ENCODE measurements around the gene LMTK3.
A peak's percentile ranks its signal among the peaks of the same experiment; 100 is the strongest.

Gene LMTK3

DNA sequence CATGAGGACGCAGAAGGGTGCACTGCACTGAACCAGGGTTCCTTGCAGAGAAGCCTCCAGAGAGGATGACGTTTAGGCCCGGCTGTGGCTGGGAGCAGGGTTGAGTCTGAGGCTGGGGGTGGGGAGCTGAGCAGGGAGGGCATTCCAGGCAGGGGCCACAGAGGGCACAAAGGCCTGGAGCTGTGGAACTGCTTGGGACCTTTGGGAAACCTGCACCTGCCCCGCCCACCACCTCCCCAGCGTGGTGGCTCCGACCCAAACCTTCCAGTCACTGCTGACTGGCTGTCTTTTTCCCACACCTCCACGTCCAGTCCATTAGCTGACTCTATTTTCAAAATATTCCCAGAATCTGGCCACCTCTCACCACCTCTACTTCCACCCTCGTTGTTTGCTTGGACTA, 4.9 kb upstream of the LMTK3 start:
- Histone ChIP-seq H3K4me3 (ENCODE audit: low read length) (no peak overlapping the region), H4K20me1 (ENCODE audit: control insufficient read depth, insufficient read depth, low read depth, low read length) (peaks cover 2% of the 10 kb centered on the region; the same call in 1 of the 2 replicates), H3K4me2 (ENCODE audit: low read length) (no peak overlapping the region), H3K27me3 (ENCODE audit: control insufficient read depth, low read length) (peaks cover 9% of the 10 kb centered on the region), H3F3A (ENCODE audit: control insufficient read depth, insufficient read depth) (peaks cover 16% of the 10 kb centered on the region), H3K9me3 (ENCODE audit: control insufficient read depth, insufficient read depth, low read length) (no peaks in the 10 kb centered on the region), H3K79me2 (ENCODE audit: control insufficient read depth, low read length) (no peaks in the 10 kb centered on the region), H3K9me2 (replicated peaks; ENCODE audit: control insufficient read depth, low read length) (no peaks in the 10 kb centered on the region), H3K27ac (ENCODE audit: low read depth, low read length) (no peak overlapping the region), H3K4me1 (ENCODE audit: control insufficient read depth, low read length) (peaks cover 21% of the 10 kb centered on the region), H3K36me3 (ENCODE audit: control insufficient read depth, low read length) (no peaks in the 10 kb centered on the region)
- TF ChIP-seq EZH2phosphoT487 (IDR thresholded peaks at IDR 0.05; ENCODE audit: borderline replicate concordance, low read length) = no peak
- TF ChIP-seq, protein P1, sequence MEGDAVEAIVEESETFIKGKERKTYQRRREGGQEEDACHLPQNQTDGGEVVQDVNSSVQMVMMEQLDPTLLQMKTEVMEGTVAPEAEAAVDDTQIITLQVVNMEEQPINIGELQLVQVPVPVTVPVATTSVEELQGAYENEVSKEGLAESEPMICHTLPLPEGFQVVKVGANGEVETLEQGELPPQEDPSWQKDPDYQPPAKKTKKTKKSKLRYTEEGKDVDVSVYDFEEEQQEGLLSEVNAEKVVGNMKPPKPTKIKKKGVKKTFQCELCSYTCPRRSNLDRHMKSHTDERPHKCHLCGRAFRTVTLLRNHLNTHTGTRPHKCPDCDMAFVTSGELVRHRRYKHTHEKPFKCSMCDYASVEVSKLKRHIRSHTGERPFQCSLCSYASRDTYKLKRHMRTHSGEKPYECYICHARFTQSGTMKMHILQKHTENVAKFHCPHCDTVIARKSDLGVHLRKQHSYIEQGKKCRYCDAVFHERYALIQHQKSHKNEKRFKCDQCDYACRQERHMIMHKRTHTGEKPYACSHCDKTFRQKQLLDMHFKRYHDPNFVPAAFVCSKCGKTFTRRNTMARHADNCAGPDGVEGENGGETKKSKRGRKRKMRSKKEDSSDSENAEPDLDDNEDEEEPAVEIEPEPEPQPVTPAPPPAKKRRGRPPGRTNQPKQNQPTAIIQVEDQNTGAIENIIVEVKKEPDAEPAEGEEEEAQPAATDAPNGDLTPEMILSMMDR (IDR thresholded peaks at IDR 0.05; ENCODE audit: low read depth, low read length, poor library complexity, severe bottlenecking) = no peak

DNA sequence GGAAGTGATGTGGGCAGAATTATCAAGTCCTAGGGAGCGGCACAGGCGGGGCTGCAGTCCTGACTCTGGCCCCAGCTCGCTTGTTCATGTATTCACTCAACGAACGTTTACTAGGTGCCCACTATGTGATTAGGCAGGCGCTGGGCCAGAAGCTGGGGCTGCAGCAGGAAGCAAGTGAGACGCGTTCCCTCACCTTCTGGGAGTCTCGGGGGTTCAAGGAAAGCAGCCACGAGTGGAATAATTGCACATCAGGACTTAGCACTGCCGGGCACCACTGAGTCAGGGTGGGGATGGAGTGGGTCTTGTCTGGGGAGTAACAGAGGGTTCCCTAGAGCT, 2.5 kb upstream of the LMTK3 start:
- Histone ChIP-seq H3K27ac (ENCODE audit: low read depth, low read length) (no peak overlapping the region), H3K4me3 (ENCODE audit: low read length) (peak overlapping the region; percentile 87), H3K79me2 (ENCODE audit: control insufficient read depth, low read length) (no peaks in the 10 kb centered on the region), H3K36me3 (ENCODE audit: control insufficient read depth, low read length) (no peaks in the 10 kb centered on the region), H3K9me2 (replicated peaks; ENCODE audit: control insufficient read depth, low read length) (no peaks in the 10 kb centered on the region), H3K4me2 (ENCODE audit: low read length) (peak overlapping the region; percentile 80), H3F3A (ENCODE audit: control insufficient read depth, insufficient read depth) (peaks cover 16% of the 10 kb centered on the region), H3K27me3 (ENCODE audit: control insufficient read depth, low read length) (peaks cover 9% of the 10 kb centered on the region), H3K4me1 (ENCODE audit: control insufficient read depth, low read length) (peaks cover 32% of the 10 kb centered on the region), H4K20me1 (ENCODE audit: control insufficient read depth, insufficient read depth, low read depth, low read length) (peaks cover 2% of the 10 kb centered on the region; the same call in 1 of the 2 replicates), H3K9me3 (ENCODE audit: control insufficient read depth, insufficient read depth, low read length) (no peaks in the 10 kb centered on the region)
- TF ChIP-seq, protein P1 (IDR thresholded peaks at IDR 0.05; ENCODE audit: low read depth, low read length, poor library complexity, severe bottlenecking) = no peak
- TF ChIP-seq EZH2phosphoT487 (IDR thresholded peaks at IDR 0.05; ENCODE audit: borderline replicate concordance, low read length) = no peak

DNA sequence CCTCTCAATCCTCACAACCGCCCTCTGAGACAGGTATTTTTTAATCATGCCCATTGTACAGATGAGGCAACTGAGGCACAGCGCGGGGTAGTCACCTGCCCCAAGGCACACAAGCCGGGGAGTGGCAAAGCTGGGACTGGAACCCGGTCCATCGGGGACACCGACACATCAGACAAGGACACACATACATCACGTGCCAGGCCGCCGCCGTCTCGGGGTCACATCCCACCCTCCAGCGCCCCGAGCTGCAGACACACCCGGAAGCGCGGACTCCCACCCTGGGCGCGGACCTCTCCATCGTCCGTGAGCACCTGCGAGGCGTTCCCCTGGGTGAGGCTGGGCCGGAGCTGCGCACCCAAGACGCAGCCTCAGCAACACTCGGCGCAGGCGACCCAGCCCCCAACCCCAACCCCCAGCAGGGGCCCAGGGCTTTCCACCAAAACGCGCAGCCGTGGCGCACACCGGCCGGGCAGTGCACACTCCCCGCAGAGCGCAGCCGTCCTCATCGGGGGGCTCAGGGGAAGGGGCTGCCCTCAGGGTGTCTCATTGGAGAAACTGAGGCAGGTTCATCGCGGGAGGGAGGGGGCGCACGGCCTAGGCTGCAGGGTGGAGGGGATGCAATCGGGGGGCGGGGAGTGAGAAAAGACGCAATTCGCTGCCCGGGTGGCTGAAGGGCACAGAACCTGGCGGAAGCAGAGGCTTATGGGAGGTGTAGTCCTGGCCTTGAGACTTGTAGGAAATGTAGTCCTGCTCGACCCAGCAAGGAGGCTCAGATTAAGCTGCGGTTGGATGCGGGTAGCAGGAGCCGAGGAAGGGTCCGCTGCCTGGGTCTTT, 1.9 kb upstream of the LMTK3 start:
- Histone ChIP-seq H3K27ac (ENCODE audit: low read depth, low read length) (no peak overlapping the region; the same call in 1 of the 2 replicates), H3K9me3 (ENCODE audit: control insufficient read depth, insufficient read depth, low read length) (no peaks in the 10 kb centered on the region)

More for the DNA sequence above, 1.9 kb upstream of the LMTK3 start:
- Histone ChIP-seq H3K27me3 (ENCODE audit: control insufficient read depth, low read length) (peaks cover 9% of the 10 kb centered on the region), H3K9me2 (replicated peaks; ENCODE audit: control insufficient read depth, low read length) (no peaks in the 10 kb centered on the region), H3F3A (ENCODE audit: control insufficient read depth, insufficient read depth) (peaks cover 16% of the 10 kb centered on the region), H3K4me3 (ENCODE audit: low read length) (peak overlapping the region; percentile 87), H3K79me2 (ENCODE audit: control insufficient read depth, low read length) (no peaks in the 10 kb centered on the region), H4K20me1 (ENCODE audit: control insufficient read depth, insufficient read depth, low read depth, low read length) (peaks cover 2% of the 10 kb centered on the region; the same call in 1 of the 2 replicates), H3K4me1 (ENCODE audit: control insufficient read depth, low read length) (peaks cover 32% of the 10 kb centered on the region), H3K36me3 (ENCODE audit: control insufficient read depth, low read length) (no peaks in the 10 kb centered on the region), H3K4me2 (ENCODE audit: low read length) (peak overlapping the region; percentile 80)
- TF ChIP-seq, protein P1 (IDR thresholded peaks at IDR 0.05; ENCODE audit: low read depth, low read length, poor library complexity, severe bottlenecking) = no peak
- TF ChIP-seq EZH2phosphoT487 (IDR thresholded peaks at IDR 0.05; ENCODE audit: borderline replicate concordance, low read length) = no peak
